Ecto neural progenitor cell (in vitro differentiated cells): ENCODE results near the gene RPUSD1.
"Not testable (repeated sequence)": the region's sequence is repeated elsewhere in the genome, so short reads cannot be mapped to it uniquely, and the experiment has no call there.

Source experiments
- DNase-seq: peaks from one replicate; pipeline ENCODE4 v3.0.0-alpha.2; 2018; ENCODE audit warnings: low spot score

RPUSD1 gene

DNA sequence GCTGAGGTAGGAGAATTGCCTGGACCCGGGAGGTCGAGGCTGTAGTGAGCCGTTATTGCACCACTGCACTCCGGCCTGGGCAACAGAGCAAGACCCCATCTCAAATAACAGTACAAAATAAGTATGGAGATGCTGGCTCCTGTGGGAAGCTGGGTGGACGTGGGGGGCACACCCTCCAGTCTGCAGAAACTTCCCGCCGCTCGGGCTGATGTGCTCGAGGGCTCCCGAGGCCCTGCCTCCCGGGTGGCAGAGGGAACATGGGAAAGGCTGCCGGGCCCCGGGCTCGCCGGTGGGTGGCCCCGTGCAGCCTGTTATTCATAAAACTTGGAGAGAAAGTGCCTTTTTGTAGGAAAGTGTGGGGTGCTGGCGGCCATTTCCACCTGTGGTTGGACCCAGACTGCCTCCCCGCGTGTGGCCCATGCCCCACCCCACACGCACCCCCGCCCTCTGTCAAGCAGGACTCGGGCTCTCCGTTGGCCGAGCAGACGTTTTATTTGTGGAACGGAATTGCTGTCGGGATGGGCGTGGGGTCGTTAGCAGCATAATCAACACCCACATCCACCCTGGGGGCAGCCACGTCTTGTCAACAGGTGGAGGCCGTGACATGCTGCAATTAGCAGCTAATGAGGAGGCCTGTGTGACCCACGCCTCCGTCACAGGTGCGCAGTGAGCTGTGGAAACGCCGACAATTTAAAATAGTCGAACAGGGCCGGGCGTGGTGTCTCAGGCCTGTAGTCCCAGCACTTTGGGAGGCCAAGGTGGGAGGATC is 40.0 kb downstream of the RPUSD1 start:
- no peak for DNase-seq

DNA sequence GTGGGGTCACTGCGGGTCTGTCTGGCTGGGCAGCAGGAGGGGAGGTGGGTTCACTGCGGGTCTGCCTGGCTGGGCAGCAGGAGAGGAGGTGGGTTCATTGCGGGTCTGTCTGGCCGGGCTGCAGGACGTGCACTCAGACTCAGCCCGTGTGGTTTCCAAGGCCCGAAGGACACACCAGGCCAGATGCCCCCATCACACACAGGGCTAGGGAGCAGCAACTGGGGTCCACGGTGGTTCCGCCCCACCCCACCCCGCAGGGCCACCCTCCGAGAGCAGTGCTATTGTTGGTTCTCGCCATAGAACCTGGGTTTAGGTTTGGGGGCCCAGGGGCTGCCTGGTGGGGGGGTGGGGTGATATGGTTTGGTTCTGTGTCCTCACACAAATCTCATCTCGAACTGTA is 41.5 kb downstream of the RPUSD1 start:
- no peak for DNase-seq

- DNase-seq, result peak; percentile 81
Observed at GRCh38 chr16:745739-746138, 42.4 kb downstream of the RPUSD1 start.

DNA sequence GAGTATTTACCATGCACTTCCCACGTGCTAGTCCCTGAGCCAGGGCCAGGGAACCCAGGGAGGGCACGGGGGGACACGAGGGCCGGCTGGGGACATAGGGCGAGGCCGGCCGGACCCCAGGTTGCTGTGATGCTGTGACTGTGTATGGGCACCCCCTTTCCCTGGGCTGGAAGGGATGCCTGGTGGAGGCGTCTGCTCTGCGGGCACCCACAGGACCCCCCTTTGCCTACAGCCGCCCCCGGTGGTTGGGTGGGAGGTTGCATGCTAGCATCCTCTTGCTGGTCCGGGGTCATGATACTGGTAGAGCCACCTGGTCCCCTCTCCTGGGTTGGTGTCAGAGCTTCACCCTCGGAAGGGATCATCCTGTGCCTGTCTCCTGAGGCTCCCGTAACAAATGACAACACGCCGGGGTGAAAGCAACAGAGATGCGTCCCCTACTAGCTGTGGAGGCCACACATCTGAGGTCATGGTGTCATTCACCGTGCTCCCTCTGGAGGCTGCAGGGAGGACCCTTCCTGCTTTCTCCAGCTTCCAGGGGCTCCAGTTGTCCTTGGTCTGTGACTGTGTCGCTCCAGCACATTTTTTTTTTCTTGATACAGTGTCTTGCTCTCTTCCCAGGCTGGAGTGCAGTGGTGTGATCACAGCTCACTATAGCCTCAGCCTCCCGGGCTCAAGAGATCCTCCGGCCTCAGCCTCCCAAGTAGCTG is 44.2 kb downstream of the RPUSD1 start:
- no peak for DNase-seq

DNA sequence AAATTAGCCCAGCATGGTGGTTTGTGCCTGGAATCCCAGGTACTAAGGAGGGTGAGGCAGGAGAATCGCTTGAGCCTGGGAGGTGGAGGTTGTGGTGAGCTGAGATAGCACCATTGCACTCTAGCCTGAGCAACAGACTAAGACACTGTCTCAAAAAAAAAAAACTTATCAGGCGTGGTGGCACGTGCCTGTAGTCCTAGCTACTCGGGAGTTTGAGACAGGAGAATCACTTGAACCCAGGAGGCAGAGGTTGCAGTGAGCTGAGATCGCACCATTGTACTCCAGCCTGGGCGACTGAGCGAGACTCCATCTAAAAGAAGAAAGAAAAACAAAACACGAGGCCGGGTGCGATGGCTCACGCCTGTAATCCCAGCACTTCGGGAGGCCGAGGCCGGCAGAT is 45.3 kb downstream of the RPUSD1 start:
- not testable (repeated sequence) for DNase-seq

DNA sequence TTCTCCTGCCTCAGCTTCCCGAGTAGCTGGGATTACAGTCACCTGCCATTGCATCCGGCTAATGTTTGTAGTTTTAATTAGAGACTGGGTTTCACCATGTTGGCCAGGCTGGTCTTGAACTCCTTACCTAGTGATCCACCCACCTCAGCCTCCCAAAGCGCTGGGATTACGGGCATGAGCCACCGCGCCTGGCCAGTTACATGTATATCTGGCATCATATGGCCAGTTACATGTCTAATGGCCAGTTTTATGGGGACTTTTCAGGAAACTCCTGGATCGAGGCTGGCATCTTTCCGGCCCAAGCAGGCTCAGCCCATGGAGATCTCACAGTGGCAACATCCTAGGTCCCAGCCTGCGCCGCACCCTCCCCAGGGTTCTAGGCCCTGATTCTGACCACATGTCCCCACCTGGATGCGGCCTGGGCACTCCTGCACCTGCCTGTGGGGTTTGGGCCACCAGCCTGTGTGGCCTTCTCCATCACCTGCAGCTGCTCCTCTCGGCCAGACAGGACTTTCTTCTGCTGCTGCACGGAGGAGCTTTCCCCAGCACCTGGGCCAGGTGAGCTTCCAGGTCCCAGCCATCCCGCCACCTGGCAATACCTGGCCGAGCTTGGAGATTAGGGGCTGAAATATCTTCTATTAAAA is 46.1 kb downstream of the RPUSD1 start:
- DNase-seq, result no peak

DNA sequence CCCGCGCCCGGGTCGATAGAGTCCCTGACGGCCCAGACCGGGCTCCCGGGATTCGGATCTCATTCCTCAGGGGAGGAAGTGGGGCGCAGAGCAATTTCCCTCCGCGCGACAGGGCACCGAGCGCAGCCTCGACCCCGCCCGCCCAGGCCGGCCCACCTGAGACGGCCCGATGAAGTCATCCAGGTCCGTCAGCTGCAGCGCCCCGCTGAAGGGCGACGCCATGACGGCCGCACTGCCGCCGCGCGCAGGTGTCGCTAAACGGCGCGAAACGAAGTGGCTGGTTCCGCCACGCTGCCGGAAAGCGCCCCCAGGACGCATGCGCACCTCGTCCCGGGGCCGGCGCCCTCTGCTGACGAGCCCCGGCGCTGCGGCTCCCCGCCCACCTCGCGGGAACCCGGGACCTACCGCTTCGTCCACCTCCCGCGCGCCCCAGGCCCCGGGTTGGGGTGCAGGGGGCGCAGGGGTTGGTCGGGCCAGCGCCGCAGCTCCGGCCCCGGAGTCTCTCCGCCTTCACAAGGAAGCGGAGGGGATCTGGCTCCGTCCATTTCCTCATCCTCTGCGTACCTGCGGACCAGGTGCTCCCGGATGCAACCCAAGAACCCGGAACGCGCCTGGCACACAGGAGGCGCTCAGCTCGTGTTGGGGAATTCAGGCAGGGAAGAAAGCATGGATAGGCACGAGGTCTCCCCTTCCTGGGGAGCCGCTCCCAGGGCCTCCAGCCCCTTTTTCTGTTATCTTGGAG is 47.2 kb downstream of the RPUSD1 start, which contains the start of gene CIAO3:
Gene CIAO3 (minus strand): TSS at position 234 of the 742 bp plus-strand sequence. CDS start 12 bp downstream, at position 222.
- peak; percentile 96 for DNase-seq

DNA sequence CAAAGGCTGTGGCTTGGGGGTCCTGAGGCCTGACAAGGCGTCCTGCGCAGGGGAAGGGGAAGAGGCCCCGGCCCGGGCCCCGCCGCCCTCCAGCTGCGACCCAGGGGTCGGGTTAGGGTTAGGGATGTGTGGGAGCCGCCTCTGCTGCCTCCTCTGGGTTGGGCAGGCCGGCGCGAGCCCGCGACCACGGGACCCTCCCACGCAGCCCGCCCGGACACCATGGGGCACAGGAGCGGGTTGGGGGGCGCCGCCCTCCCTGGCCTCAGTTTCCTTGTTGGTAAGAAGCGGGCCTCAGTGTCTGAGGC is 47.8 kb downstream of the RPUSD1 start:
- DNase-seq, result no peak

DNA sequence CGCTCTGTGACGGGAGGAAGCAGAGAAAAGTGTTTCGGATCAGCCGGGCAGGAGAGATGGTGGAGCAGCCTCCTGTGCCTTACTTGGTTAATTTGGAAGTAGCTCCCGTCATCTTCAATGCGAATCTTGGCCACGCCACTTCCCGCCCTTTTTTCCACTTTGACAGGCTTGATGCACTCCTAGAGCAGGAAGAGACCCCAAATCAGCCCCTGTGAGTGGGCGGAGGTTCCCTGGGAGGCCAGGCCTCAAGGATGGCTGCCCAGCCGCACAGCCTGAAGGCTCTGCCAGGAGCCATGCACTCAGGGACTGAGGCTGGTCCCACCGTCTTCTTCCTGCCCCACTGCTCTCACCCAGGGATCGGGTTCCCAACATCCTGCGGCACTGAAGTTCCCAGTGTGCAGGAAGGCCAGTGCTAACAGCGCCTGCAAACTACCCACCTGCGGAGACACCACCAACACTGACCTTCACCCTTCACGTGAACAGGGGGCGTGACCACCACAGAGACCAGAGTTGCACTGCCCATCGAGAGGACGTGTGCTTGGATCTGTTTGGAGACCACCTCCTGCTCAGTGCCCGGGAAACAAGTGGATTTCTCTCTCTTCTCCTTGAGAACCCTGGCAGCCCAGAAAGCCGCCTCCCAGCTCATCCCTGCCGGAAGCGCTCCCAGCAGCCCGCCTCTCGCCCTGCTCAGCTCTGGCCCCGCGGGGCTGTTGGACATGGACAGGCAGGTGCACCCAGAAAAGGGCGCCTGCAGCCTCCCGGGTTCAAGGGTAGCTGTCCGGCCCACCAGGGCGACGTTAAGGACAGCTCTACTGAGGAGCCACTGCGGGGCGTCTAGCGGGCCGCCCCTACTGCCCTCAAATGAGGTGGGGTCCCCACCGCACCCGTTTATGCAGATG is 48.4 kb downstream of the RPUSD1 start:
- DNase-seq, result no peak

- DNase-seq, result no peak
Observed at GRCh38 chr16:736936-737481, 51.2 kb downstream of the RPUSD1 start.

DNA sequence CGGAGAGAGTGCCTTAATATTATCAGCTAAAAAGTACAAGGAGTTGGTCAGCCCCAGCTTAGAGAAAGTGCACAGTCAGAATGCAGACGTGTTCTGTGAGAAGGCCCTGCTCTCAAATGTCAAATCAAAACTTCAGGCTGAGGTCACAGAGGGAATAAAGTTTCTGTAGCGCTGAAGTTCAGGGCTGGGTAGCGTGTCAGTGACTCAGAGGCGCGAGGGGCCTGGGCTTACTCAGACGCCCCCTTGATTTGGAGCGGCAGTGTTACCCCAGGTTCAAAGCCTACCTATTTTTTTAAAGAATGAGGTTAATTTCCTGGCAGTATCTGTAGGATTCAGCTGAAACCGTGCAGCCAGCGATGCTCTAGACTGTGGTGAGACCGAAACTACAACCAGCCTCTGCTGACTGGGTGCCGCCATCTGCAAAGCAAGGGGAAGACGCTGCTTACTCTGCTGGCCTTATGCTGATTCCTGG is 52.2 kb downstream of the RPUSD1 start:
- DNase-seq, result no peak

DNA sequence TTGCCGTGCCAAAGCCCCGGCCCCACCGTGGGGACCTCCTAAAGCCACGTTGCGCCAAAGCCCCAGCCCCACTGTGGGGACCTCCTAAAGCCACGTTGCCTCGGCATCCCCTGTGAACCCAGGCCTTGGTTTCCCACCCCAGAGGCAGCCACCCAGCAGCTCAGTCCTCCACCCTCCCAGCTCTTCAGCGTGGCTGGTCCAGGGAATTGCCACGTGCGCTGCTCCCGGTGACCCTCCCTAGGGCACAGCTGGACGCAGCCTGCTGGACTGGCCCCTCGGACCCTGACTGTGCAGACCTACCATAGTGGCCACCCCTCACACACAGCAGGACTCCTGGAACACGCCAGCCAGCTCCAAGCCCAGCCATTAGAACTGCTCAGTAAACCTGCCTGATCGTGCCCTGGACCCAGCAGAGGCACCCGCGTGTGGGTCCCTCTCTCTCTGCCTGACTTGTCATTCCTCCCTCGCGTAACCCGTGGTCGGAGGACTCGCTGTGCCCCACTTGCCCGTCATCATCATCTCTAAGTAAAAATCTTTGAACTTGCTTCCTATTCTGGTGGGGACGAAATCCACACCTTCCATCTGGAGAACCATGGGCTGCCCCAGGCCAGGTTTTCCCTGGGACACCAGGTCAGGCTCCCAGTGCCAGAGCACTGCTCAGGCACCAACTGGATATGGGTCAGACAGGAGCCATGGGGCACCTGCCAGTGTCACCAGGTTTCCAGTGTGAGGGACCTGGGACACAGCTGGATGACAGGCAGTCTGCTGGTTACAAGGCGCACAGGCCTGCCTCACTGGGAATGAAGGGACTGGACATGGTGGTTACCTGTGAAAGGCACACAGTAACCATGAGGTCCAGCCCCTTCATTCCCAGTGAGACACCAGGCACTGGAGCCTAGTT is 53.0 kb downstream of the RPUSD1 start:
- no peak for DNase-seq
